Smooth muscle cell (in vitro differentiated cells): ENCODE results near the gene TMEM106C. TPM values are rescaled to one million over a fixed set of nuclear protein-coding genes. Genes with fewer than 3 reads are reported as not detected.

Experiments used
- DNase-seq: peaks from one replicate; lab custom pipeline; 2025; ENCODE audit not compliant: unreplicated experiment; lab: John Stamatoyannopoulos, UW
- H2AFZ ChIP-seq: fragments of 200-600 bp; sonication (generic); 2 replicates; pipeline ENCODE4 v1.6.0; 2016; ENCODE audit warnings: antibody characterized with exemption, low read depth, mild to moderate bottlenecking
- H3F3A ChIP-seq: fragments of 200-600 bp; sonication (generic); 2 replicates; pipeline ENCODE4 v1.6.0; 2017; ENCODE audit warnings: antibody characterized with exemption, low read depth
- H3K27ac ChIP-seq: fragments of 200-600 bp; sonication (generic); 2 replicates; pipeline ENCODE4 v1.5.1; 2016; ENCODE audit warnings: low read depth, mild to moderate bottlenecking
- H3K27me3 ChIP-seq: fragments of 200-600 bp; sonication (generic); 2 replicates; pipeline ENCODE4 v1.6.1; 2016; ENCODE audit warnings: low read depth, mild to moderate bottlenecking
- H3K36me3 ChIP-seq: fragments of 200-600 bp; sonication (generic); 2 replicates; pipeline ENCODE4 v1.5.1; 2016; ENCODE audit warnings: low read depth
- H3K4me1 ChIP-seq: fragments of 200-600 bp; sonication (generic); 2 replicates; pipeline ENCODE4 v1.5.1; 2016; ENCODE audit warnings: low read depth
- H3K4me2 ChIP-seq: fragments of 200-600 bp; sonication (generic); 2 replicates; pipeline ENCODE4 v1.6.0; 2016; ENCODE audit warnings: mild to moderate bottlenecking
- H3K4me3 ChIP-seq: fragments of 200-600 bp; sonication (generic); 2 replicates; pipeline ENCODE4 v1.5.1; 2016; ENCODE audit warnings: mild to moderate bottlenecking
- H3K79me2 ChIP-seq: fragments of 200-600 bp; sonication (generic); 2 replicates; pipeline ENCODE4 v1.6.0; 2016; ENCODE audit warnings: low read depth, mild to moderate bottlenecking
- H3K9ac ChIP-seq: fragments of 200-600 bp; sonication (generic); 2 replicates; pipeline ENCODE4 v1.6.0; 2016; ENCODE audit warnings: low read depth
- H3K9me3 ChIP-seq: fragments of 200-600 bp; sonication (generic); replicated peaks from 2 replicates; pipeline ENCODE4 v1.5.1; 2016; ENCODE audit warnings: low read depth
- H4K20me1 ChIP-seq: fragments of 200-600 bp; sonication (generic); 2 replicates; pipeline ENCODE4 v1.6.0; 2016; ENCODE audit warnings: low read depth
- CTCF ChIP-seq: fragments of 200-600 bp; sonication (generic); IDR thresholded peaks from 2 replicates; pipeline ENCODE4 v1.5.1; 2017; ENCODE audit warnings: borderline replicate concordance, mild to moderate bottlenecking, antibody characterized with exemption; ENCODE audit not compliant: insufficient read depth, poor library complexity, severe bottlenecking
- WGBS: methylation state at CpG from one replicate; pipeline ENCODE4 v1.1.7; 2016; ENCODE audit warnings: low lambda C conversion rate; 5-methylcytosine and 5-hydroxymethylcytosine counted together
- polyA plus RNA-seq: library from polyadenylated mRNA; unstranded; fragments of >200 nt; fragmentation: Nextera tagmentation; extraction: Ambion mirVana; gene quantifications from 2 replicates; pipeline ENCODE4 v1.2.1, GENCODE V29; 2016
- total RNA-seq: library from RNA; depleted of rRNA; stranded (reverse); fragments of >200 nt; gene quantifications from 2 replicates; pipeline ENCODE4 v1.2.3, GENCODE V29; 2014

The TMEM106C gene
- total and polyA plus RNA-seq, 2 experiments from 2014 or later, result 42.7 to 58.9 TPM

DNA sequence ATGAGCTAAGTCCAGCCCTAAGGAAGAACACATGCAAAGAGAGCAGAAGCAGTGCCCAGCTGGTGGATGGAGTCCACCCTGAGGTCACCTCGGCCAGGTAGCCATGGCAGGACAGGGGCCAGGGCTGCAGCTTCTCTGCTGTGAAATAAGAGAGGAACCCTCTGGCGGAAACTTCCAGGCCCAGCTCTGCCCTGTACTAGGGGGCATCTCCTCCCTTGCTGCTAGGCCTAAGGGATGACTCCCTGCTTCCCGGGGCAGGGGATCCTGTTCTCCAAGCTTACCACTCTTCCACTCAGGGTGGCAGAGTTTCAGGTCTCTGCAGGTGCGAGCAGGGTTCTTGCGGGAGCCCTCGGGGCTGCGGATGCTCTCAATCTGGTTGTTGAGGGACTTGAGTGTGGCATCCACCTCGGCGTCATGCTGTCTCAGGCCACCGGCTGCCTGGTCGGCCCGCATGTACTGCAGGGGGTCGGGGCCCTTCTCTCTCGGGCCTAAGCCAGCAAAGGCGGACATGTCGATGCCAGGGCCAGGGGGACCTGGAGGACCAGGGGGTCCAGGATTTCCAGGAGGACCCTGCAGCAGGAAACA, 11.7 kb downstream of the TMEM106C start:
- no peaks in the 10 kb centered on the region for H3K79me2 ChIP-seq
- no peak for DNase-seq
- no peak overlapping the region for H3K4me2 ChIP-seq
- no peaks in the 10 kb centered on the region for H3F3A ChIP-seq
- no peak overlapping the region for H3K27ac ChIP-seq
- H3K4me3 ChIP-seq, result no peak overlapping the region
- no peaks in the 10 kb centered on the region for H3K36me3 ChIP-seq
- TF ChIP-seq CTCF, result no peak
- no peaks in the 10 kb centered on the region for H3K27me3 ChIP-seq
- WGBS, result 96% methylated on average over 16 of the region's 16 CpGs
- no peak overlapping the region for H2AFZ ChIP-seq
- H3K4me1 ChIP-seq, result no peaks in the 10 kb centered on the region
- H4K20me1 ChIP-seq, result no peaks in the 10 kb centered on the region
- H3K9me3 ChIP-seq, result no peaks in the 10 kb centered on the region
- no peak overlapping the region for H3K9ac ChIP-seq

DNA sequence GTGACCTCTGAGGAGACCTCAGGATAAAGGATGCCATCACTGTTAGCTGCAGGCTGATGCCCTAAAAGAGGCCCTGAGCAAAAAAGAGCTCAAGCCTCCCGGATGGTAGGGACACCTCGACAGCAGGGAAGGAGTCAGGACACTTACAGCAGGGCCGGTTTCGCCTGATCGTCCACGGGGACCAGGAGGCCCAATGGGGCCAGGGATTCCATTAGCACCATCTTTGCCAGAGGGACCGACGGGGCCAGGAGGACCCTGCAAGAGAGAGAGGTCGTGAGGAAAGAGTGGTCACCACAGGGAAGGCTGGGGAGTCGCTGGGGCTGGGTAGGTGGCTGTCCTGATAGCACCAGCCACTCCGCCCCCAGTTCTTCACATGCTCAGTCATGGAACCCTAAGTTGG, 12.4 kb downstream of the TMEM106C start:
- Histone ChIP-seq H3K4me1 (no peaks in the 10 kb centered on the region), H3K79me2 (no peaks in the 10 kb centered on the region), H3K9ac (no peak overlapping the region), H3K4me3 (no peak overlapping the region), H3K27ac (no peak overlapping the region), H3K9me3 (no peaks in the 10 kb centered on the region), H2AFZ (no peak overlapping the region), H3F3A (no peaks in the 10 kb centered on the region), H4K20me1 (no peaks in the 10 kb centered on the region), H3K27me3 (no peaks in the 10 kb centered on the region), H3K36me3 (no peaks in the 10 kb centered on the region), H3K4me2 (no peak overlapping the region)
- TF ChIP-seq CTCF, result no peak
- no peak for DNase-seq
- WGBS, result 96% methylated on average over 11 of the region's 11 CpGs

DNA sequence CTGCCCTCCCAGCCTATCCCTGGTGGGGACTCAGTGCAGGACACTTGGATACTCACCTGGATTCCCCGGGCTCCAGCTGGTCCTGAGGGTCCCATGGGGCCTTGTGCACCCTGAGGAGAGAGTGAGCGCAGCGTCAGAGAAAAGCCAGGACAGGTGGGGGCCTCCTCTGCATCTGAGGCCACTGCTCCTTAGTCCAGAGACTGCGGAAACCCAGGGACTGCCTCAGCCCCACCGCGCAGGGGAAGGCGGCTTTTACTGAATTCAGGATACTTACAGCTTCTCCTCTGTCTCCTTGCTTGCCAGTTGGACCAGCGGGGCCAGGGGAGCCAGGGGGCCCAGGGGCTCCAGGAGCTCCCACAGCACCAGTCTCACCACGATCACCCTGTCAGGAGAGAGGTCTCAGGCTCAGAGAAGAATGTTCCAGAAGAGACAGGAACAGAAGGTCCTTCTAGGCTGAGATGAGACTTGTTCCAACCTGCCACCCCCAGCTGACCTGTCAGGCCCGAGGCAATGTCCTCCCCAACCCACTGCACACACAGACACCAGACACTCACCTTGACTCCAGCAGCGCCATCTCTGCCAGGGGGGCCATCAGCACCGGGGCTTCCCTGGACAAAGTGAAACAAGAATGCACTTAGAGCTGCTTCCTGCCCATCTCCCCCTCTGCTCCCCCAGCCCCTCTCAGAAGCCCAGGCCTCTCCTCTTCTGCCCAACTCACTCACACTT, 13.8 kb downstream of the TMEM106C start:
- Histone ChIP-seq H3K4me3 (no peak overlapping the region), H3K9ac (no peak overlapping the region), H3F3A (no peaks in the 10 kb centered on the region), H3K36me3 (no peaks in the 10 kb centered on the region), H2AFZ (no peak overlapping the region), H3K79me2 (no peaks in the 10 kb centered on the region), H3K27me3 (no peaks in the 10 kb centered on the region), H3K4me2 (no peak overlapping the region), H3K27ac (no peak overlapping the region), H3K4me1 (no peaks in the 10 kb centered on the region), H3K9me3 (no peaks in the 10 kb centered on the region), H4K20me1 (no peaks in the 10 kb centered on the region)
- DNase-seq, result no peak
- WGBS, result 87% methylated on average over 12 of the region's 12 CpGs
- TF ChIP-seq CTCF, result no peak
